Endothelial cell (in vitro differentiated cells): ENCODE results near the gene NAV2. TPM values are rescaled to one million over a fixed set of nuclear protein-coding genes. Genes with fewer than 3 reads are reported as not detected.

Source experiments
- DNase-seq: peaks from one replicate; pipeline ENCODE4 v3.0.0; 2021; ENCODE audit warnings: low spot score
- H3K27ac Mint-ChIP-seq: one replicate; pipeline ENCODE4 v1.8.0; 2021; ENCODE audit warnings: mixed read lengths, inconsistent platforms; ENCODE audit not compliant: unreplicated experiment
- H3K27me3 Mint-ChIP-seq: one replicate; pipeline ENCODE4 v1.8.0; 2021; ENCODE audit warnings: mild to moderate bottlenecking, moderate library complexity, mixed read lengths, inconsistent platforms; ENCODE audit not compliant: unreplicated experiment
- H3K36me3 Mint-ChIP-seq: one replicate; pipeline ENCODE4 v1.8.0; 2021; ENCODE audit warnings: mild to moderate bottlenecking, low read depth, mixed read lengths, inconsistent platforms; ENCODE audit not compliant: unreplicated experiment
- H3K4me1 Mint-ChIP-seq: one replicate; pipeline ENCODE4 v1.8.0; 2021; ENCODE audit warnings: mild to moderate bottlenecking, mixed read lengths, inconsistent platforms; ENCODE audit not compliant: unreplicated experiment
- H3K4me3 Mint-ChIP-seq: one replicate; pipeline ENCODE4 v1.8.0; 2021; ENCODE audit warnings: mild to moderate bottlenecking, mixed read lengths, inconsistent platforms; ENCODE audit not compliant: unreplicated experiment
- H3K9me3 Mint-ChIP-seq: one replicate; pipeline ENCODE4 v1.8.0; 2021; ENCODE audit warnings: mixed read lengths, inconsistent platforms; ENCODE audit not compliant: unreplicated experiment
- CTCF ChIP-seq: fragments of 200-600 bp; sonication (generic); IDR thresholded peaks from one replicate; pipeline ENCODE4 v1.5.0; 2021; ENCODE audit warnings: antibody characterized with exemption; ENCODE audit not compliant: unreplicated experiment
- total RNA-seq: library from RNA; stranded (reverse); fragmentation: NEBNext Ultra II Directional; extraction: Animal tissue kit (Norgen Biotek cat#: 25700); gene quantifications from one replicate; pipeline ENCODE4 v1.2.1, GENCODE V29; 2021; ENCODE audit not compliant: unreplicated experiment

The NAV2 gene
- total RNA-seq, 1 donor from 2014 or later = 15.6 TPM

GRCh38 chr11:20038412-20038811 lies 325.8 kb downstream of the NAV2 start:
- peaks cover 38% of the 10 kb centered on the region for H3K4me1 Mint-ChIP-seq
- no peak for DNase-seq
- no peaks in the 10 kb centered on the region for H3K36me3 Mint-ChIP-seq
- no peaks in the 10 kb centered on the region for H3K9me3 Mint-ChIP-seq
- TF ChIP-seq CTCF = no peak
- H3K27ac Mint-ChIP-seq = no peak overlapping the region
- H3K27me3 Mint-ChIP-seq = peaks cover 6% of the 10 kb centered on the region
- no peak overlapping the region for H3K4me3 Mint-ChIP-seq

- no peak overlapping the region for H3K27ac Mint-ChIP-seq
- peaks cover 9% of the 10 kb centered on the region for H3K27me3 Mint-ChIP-seq
- no peak overlapping the region for H3K4me3 Mint-ChIP-seq
- H3K4me1 Mint-ChIP-seq = peaks cover 38% of the 10 kb centered on the region
- H3K9me3 Mint-ChIP-seq = no peaks in the 10 kb centered on the region
- no peaks in the 10 kb centered on the region for H3K36me3 Mint-ChIP-seq
- TF ChIP-seq CTCF = no peak
- DNase-seq = no peak
Measured at GRCh38 chr11:20038972-20039371, 326.3 kb downstream of the NAV2 start.

GRCh38 chr11:20041499-20041898 lies 328.9 kb downstream of the NAV2 start:
- no peaks in the 10 kb centered on the region for H3K9me3 Mint-ChIP-seq
- peaks cover 2% of the 10 kb centered on the region for H3K36me3 Mint-ChIP-seq

GRCh38 chr11:20042045-20042639 lies 329.5 kb downstream of the NAV2 start:
- no peak for TF ChIP-seq CTCF
- Mint-ChIP-seq H3K36me3 (peaks cover 3% of the 10 kb centered on the region), H3K27me3 (peaks cover 4% of the 10 kb centered on the region), H3K4me1 (peaks cover 38% of the 10 kb centered on the region), H3K27ac (peak overlapping the region; percentile 28), H3K9me3 (no peaks in the 10 kb centered on the region), H3K4me3 (no peak overlapping the region)
- DNase-seq = no peak

More at GRCh38 chr11:20041499-20041898, 328.9 kb downstream of the NAV2 start:
- Mint-ChIP-seq H3K27me3 (peaks cover 4% of the 10 kb centered on the region), H3K4me1 (peaks cover 38% of the 10 kb centered on the region), H3K27ac (no peak overlapping the region), H3K4me3 (no peak overlapping the region)
- no peak for TF ChIP-seq CTCF
- DNase-seq = no peak

- H3K27ac Mint-ChIP-seq = no peak overlapping the region
- no peak overlapping the region for H3K4me3 Mint-ChIP-seq
- H3K27me3 Mint-ChIP-seq = peaks cover 4% of the 10 kb centered on the region
- TF ChIP-seq CTCF = no peak
- no peak for DNase-seq
- H3K4me1 Mint-ChIP-seq = peaks cover 34% of the 10 kb centered on the region
- H3K9me3 Mint-ChIP-seq = no peaks in the 10 kb centered on the region
- H3K36me3 Mint-ChIP-seq = peaks cover 3% of the 10 kb centered on the region
Measured at GRCh38 chr11:20042811-20043341, 330.2 kb downstream of the NAV2 start.
